PC-3 (cell line): ENCODE data around the gene SNCA. TPM values are rescaled to one million over a fixed set of nuclear protein-coding genes. Genes with fewer than 3 reads are reported as not detected.

Experiments
- ATAC-seq: fragments of 200-7000 bp; cut with Tn5 transposase; 2 replicates; pipeline ENCODE4 v1.9.1; 2020; ENCODE audit warnings: mild to moderate bottlenecking, moderate library complexity
- BruUV-seq: library from RNA; stranded (reverse); fragments of 400-500 nt; replicated peaks from 2 replicates; lab custom pipeline; 2021; lab: Mats Ljungman, UMichigan
- CTCF ChIA-PET: fragments of 300-600 bp; sonication (Branson Sonifier 250); formaldehyde crosslinking; loops from one replicate; lab custom pipeline; 2022; ENCODE audit warnings: antibody characterized with exemption; lab: Charles Lee
- POLR2A ChIA-PET: fragments of 300-600 bp; sonication (Branson Sonifier 250); formaldehyde crosslinking; loops from one replicate; lab custom pipeline; 2022; ENCODE audit warnings: antibody characterized with exemption; ENCODE audit not compliant: unreplicated experiment; lab: Charles Lee
- DNase-seq: peaks from one replicate; pipeline ENCODE4 v3.0.0-alpha.2; 2015
- H2AFZ ChIP-seq: fragments of 300-600 bp; sonication (generic); 2 replicates; pipeline ENCODE4 v1.6.0; 2016; ENCODE audit warnings: antibody characterized with exemption, low read length
- H3F3A ChIP-seq: fragments of 300-600 bp; sonication (generic); one replicate; pipeline ENCODE4 v1.6.0; 2017; ENCODE audit warnings: antibody characterized with exemption, low read length, control low read depth, mild to moderate bottlenecking; ENCODE audit not compliant: unreplicated experiment
- H3K27ac ChIP-seq: fragments of 300-600 bp; sonication (generic); 2 replicates; pipeline ENCODE4 v1.5.1; 2016; ENCODE audit warnings: mild to moderate bottlenecking, low read length
- H3K27me3 ChIP-seq: fragments of 300-600 bp; sonication (generic); 2 replicates; pipeline ENCODE4 v1.6.1; 2016; ENCODE audit warnings: low read length, mixed read lengths
- H3K36me3 ChIP-seq: fragments of 300-600 bp; sonication (generic); 2 replicates; pipeline ENCODE4 v1.6.1; 2016; ENCODE audit warnings: low read depth, mixed run types, low read length, mixed read lengths
- H3K4me1 ChIP-seq: fragments of 300-600 bp; sonication (generic); 2 replicates; pipeline ENCODE4 v1.5.1; 2016; ENCODE audit warnings: low read length; ENCODE audit not compliant: insufficient read depth
- H3K4me2 ChIP-seq: fragments of 300-600 bp; sonication (generic); 2 replicates; pipeline ENCODE4 v1.6.0; 2016; ENCODE audit warnings: low read length
- H3K4me3 ChIP-seq: fragments of 300-600 bp; sonication (generic); 2 replicates; pipeline ENCODE4 v1.5.1; 2016; ENCODE audit warnings: mild to moderate bottlenecking, low read length, mixed read lengths
- H3K79me2 ChIP-seq: fragments of 300-600 bp; sonication (generic); 2 replicates; pipeline ENCODE4 v1.6.1; 2017; ENCODE audit warnings: low read length, mixed read lengths
- H3K9ac ChIP-seq: fragments of 300-600 bp; sonication (generic); 2 replicates; pipeline ENCODE4 v1.6.0; 2016; ENCODE audit warnings: mild to moderate bottlenecking, low read length
- H3K9me2 ChIP-seq: fragments of 300-600 bp; sonication (generic); replicated peaks from 2 replicates; pipeline ENCODE4 v1.6.1; 2016; ENCODE audit warnings: mixed run types, low read length, mixed read lengths
- H3K9me3 ChIP-seq: fragments of 300-600 bp; sonication (generic); 2 replicates; pipeline ENCODE4 v1.6.1; 2016; ENCODE audit warnings: low read length, mixed read lengths
- H4K20me1 ChIP-seq: fragments of 300-600 bp; sonication (generic); 2 replicates; pipeline ENCODE4 v1.6.1; 2016; ENCODE audit warnings: low read length, mixed read lengths
- EZH2 ChIP-seq: fragments of 300-600 bp; sonication (generic); IDR thresholded peaks from one replicate; pipeline ENCODE4 v1.6.1; 2017; ENCODE audit warnings: antibody characterized with exemption, mild to moderate bottlenecking, low read length; ENCODE audit not compliant: unreplicated experiment
- EZH2phosphoT487 ChIP-seq: fragments of 300-600 bp; sonication (generic); IDR thresholded peaks from 2 replicates; pipeline ENCODE4 v1.6.1; 2018; ENCODE audit warnings: mild to moderate bottlenecking, antibody characterized with exemption, low read length, borderline replicate concordance
- intact Hi-C: fragments of 100-400 bp; cut with micrococcal nuclease; formaldehyde crosslinking; loops from 2 replicates; pipeline ENCODE4 v1.9.0; 2023
- total RNA-seq: library from RNA; depleted of rRNA; stranded (reverse); fragments of >200 nt; gene quantifications from 2 replicates; pipeline ENCODE4 v1.2.3, GENCODE V29; 2014
- TF ChIP-seq, protein P1 (sequence below): fragments of 300-600 bp; sonication (generic); conservative IDR thresholded peaks from 2 replicates; pipeline ENCODE4 v1.5.1; 2017; ENCODE audit warnings: antibody characterized with exemption, low read depth, mild to moderate bottlenecking, low read length

The SNCA gene
- total RNA-seq, 1 experiment from 2014 or later = 1.2 TPM

- H3K9me3 ChIP-seq = no peaks in the 10 kb centered on the region
- no peaks in the 10 kb centered on the region for H4K20me1 ChIP-seq
- intact Hi-C loops = no loop called here
- H3K27ac ChIP-seq = no peak overlapping the region
- H3F3A ChIP-seq = no peaks in the 10 kb centered on the region
- H3K79me2 ChIP-seq = no peaks in the 10 kb centered on the region
- H3K9ac ChIP-seq = no peak overlapping the region
- no peaks in the 10 kb centered on the region for H3K36me3 ChIP-seq
- no peak overlapping the region for H3K4me3 ChIP-seq
- ATAC-seq (no peak), DNase-seq (no peak)
- POLR2A ChIA-PET = no interaction called here
- TF ChIP-seq, protein P1, sequence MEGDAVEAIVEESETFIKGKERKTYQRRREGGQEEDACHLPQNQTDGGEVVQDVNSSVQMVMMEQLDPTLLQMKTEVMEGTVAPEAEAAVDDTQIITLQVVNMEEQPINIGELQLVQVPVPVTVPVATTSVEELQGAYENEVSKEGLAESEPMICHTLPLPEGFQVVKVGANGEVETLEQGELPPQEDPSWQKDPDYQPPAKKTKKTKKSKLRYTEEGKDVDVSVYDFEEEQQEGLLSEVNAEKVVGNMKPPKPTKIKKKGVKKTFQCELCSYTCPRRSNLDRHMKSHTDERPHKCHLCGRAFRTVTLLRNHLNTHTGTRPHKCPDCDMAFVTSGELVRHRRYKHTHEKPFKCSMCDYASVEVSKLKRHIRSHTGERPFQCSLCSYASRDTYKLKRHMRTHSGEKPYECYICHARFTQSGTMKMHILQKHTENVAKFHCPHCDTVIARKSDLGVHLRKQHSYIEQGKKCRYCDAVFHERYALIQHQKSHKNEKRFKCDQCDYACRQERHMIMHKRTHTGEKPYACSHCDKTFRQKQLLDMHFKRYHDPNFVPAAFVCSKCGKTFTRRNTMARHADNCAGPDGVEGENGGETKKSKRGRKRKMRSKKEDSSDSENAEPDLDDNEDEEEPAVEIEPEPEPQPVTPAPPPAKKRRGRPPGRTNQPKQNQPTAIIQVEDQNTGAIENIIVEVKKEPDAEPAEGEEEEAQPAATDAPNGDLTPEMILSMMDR = no peak
- TF ChIP-seq EZH2 = no peak
- TF ChIP-seq EZH2phosphoT487 = no peak
- H3K9me2 ChIP-seq = no peaks in the 10 kb centered on the region
- no TSS peak for BruUV-seq
- H3K27me3 ChIP-seq = peaks cover 6% of the 10 kb centered on the region; the same call in 1 of the 2 replicates
- no peak overlapping the region for H2AFZ ChIP-seq
- CTCF ChIA-PET = no interaction called here
- H3K4me2 ChIP-seq = no peak overlapping the region
- H3K4me1 ChIP-seq = no peaks in the 10 kb centered on the region
Measured at GRCh38 chr4:89773805-89774204, 63.2 kb downstream of the SNCA start.

DNA sequence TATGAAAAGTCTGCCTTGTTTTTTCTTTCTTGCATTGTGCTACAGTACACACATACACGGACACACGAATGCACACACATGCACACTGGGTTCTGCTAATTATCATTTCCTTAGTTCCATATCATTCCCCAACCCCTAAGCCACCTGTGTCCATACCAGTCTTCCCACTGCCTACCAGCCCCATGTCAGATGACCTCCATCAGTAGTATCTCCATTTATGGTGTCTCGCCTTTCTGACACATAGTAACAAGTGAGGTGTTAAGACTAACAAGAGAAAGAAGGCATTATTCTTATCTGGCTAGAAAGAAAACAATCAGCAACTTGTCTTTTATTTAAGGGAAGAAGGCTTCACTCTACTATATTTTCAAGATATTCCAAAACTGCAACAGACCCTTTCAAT is 67.1 kb downstream of the SNCA start:
- CTCF ChIA-PET = no interaction called here
- intact Hi-C loops = no loop called here
- Histone ChIP-seq H3K4me1 (no peaks in the 10 kb centered on the region), H3K79me2 (no peaks in the 10 kb centered on the region), H3K4me3 (no peak overlapping the region), H2AFZ (no peak overlapping the region), H4K20me1 (no peaks in the 10 kb centered on the region), H3K9me2 (no peaks in the 10 kb centered on the region), H3K9ac (no peak overlapping the region), H3F3A (no peaks in the 10 kb centered on the region), H3K27ac (no peak overlapping the region), H3K9me3 (no peaks in the 10 kb centered on the region), H3K36me3 (no peaks in the 10 kb centered on the region), H3K27me3 (peaks cover 12% of the 10 kb centered on the region), H3K4me2 (no peak overlapping the region)
- no TSS peak for BruUV-seq
- POLR2A ChIA-PET = no interaction called here
- DNase-seq = no peak
- TF ChIP-seq EZH2phosphoT487 (no peak), EZH2 (no peak)
- ATAC-seq = no peak

- H3F3A ChIP-seq = no peaks in the 10 kb centered on the region
- intact Hi-C loops = no loop called here
- POLR2A ChIA-PET = no interaction called here
- CTCF ChIA-PET = no interaction called here
- DNase-seq (no peak), ATAC-seq (no peak)
- no peak overlapping the region for H3K4me3 ChIP-seq
- H3K4me2 ChIP-seq = no peak overlapping the region
- no peaks in the 10 kb centered on the region for H3K79me2 ChIP-seq
- no peaks in the 10 kb centered on the region for H3K9me3 ChIP-seq
- H3K27ac ChIP-seq = no peak overlapping the region
- H3K27me3 ChIP-seq = peaks cover 17% of the 10 kb centered on the region
- no peaks in the 10 kb centered on the region for H3K4me1 ChIP-seq
- BruUV-seq = no TSS peak
- no peak overlapping the region for H3K9ac ChIP-seq
- H4K20me1 ChIP-seq = no peaks in the 10 kb centered on the region
- H2AFZ ChIP-seq = no peak overlapping the region
- no peaks in the 10 kb centered on the region for H3K36me3 ChIP-seq
- H3K9me2 ChIP-seq = no peaks in the 10 kb centered on the region
- TF ChIP-seq EZH2phosphoT487 (no peak), EZH2 (no peak)
- TF ChIP-seq, protein P1 = no peak
Measured at GRCh38 chr4:89767924-89768323, 69.0 kb downstream of the SNCA start.
